Measurements from ENCODE around the gene CCDC9B. TPM values are rescaled to one million over a fixed set of nuclear protein-coding genes. Genes with fewer than 3 reads are reported as not detected.

The CCDC9B gene
- total RNA-seq, 1 experiment from 2014 or later = 16.4 TPM

- DNase-seq (ENCODE audit: low spot score) = no peak
Observed at GRCh38 chr15:40293006-40293405, 47.7 kb downstream of the CCDC9B start.

GRCh38 chr15:40292246-40292645 lies 48.5 kb downstream of the CCDC9B start:
- DNase-seq (ENCODE audit: low spot score) = no peak

- DNase-seq (ENCODE audit: low spot score) = peak; percentile 41
Observed at GRCh38 chr15:40290918-40291574, 49.7 kb downstream of the CCDC9B start.

GRCh38 chr15:40290545-40290917 lies 50.2 kb downstream of the CCDC9B start:
- no peak for DNase-seq (ENCODE audit: low spot score)

GRCh38 chr15:40289140-40289775 lies 51.5 kb downstream of the CCDC9B start:
- peak; percentile 74 for DNase-seq (ENCODE audit: low spot score)

GRCh38 chr15:40287968-40288367 lies 52.8 kb downstream of the CCDC9B start:
- DNase-seq (ENCODE audit: low spot score) = no peak

GRCh38 chr15:40287505-40287904 lies 53.2 kb downstream of the CCDC9B start:
- no peak for DNase-seq (ENCODE audit: low spot score)

GRCh38 chr15:40286794-40287193 lies 53.9 kb downstream of the CCDC9B start:
- DNase-seq (ENCODE audit: low spot score) = no peak

GRCh38 chr15:40286061-40286532 lies 54.6 kb downstream of the CCDC9B start:
- DNase-seq (ENCODE audit: low spot score) = no peak

GRCh38 chr15:40285554-40286011 lies 55.2 kb downstream of the CCDC9B start:
- no peak for DNase-seq (ENCODE audit: low spot score)

GRCh38 chr15:40285151-40285550 lies 55.6 kb downstream of the CCDC9B start:
- no peak for DNase-seq (ENCODE audit: low spot score)

- no peak for DNase-seq (ENCODE audit: low spot score)
Observed at GRCh38 chr15:40283615-40284300, 57.0 kb downstream of the CCDC9B start.

- no peak for DNase-seq (ENCODE audit: low spot score)
Observed at GRCh38 chr15:40282869-40283614, 57.7 kb downstream of the CCDC9B start, which contains the start of gene ANKRD63. TSS of gene ANKRD63 (minus strand) at chr15:40283064. CDS start at chr15:40282586, 478 bp downstream.

GRCh38 chr15:40282147-40282868 lies 58.4 kb downstream of the CCDC9B start:
- DNase-seq (ENCODE audit: low spot score) = peak; percentile 52

- no peak for DNase-seq (ENCODE audit: low spot score)
Observed at GRCh38 chr15:40281801-40282146, 59.0 kb downstream of the CCDC9B start.

Other genes with a start within 250 kb of the CCDC9B start
- gene BMF, start 232.1 kb downstream of the CCDC9B start, total RNA-seq (2014; rRNA removed; shearing (Covaris generic)) = 11.6 and 15.4 TPM in 2 replicates
- 39.8 and 40.1 TPM in 2 replicates for gene BUB1B, start 179.9 kb downstream of the CCDC9B start, total RNA-seq (2014; rRNA removed; shearing (Covaris generic))
- 6.4 and 17.7 TPM in 2 replicates for gene PAK6, start 101.9 kb downstream of the CCDC9B start, total RNA-seq (2014; rRNA removed; shearing (Covaris generic))
- gene ANKRD63, start 57.9 kb downstream of the CCDC9B start, total RNA-seq (2014; rRNA removed; shearing (Covaris generic)) = not detected in 2 replicates
- gene PLCB2, start 33.0 kb downstream of the CCDC9B start, total RNA-seq (2014; rRNA removed; shearing (Covaris generic)) = 0.38 and 0.91 TPM in 2 replicates
- 7.9 and 10.2 TPM in 2 replicates for gene INAFM2, start 17.2 kb downstream of the CCDC9B start, total RNA-seq (2014; rRNA removed; shearing (Covaris generic))
- gene PHGR1, start 10.1 kb upstream of the CCDC9B start, total RNA-seq (2014; rRNA removed; shearing (Covaris generic)) = 72.8 and 94.3 TPM in 2 replicates
- 0.81 and 1.3 TPM in 2 replicates for gene DISP2, start 17.3 kb upstream of the CCDC9B start, total RNA-seq (2014; rRNA removed; shearing (Covaris generic))
- gene KNSTRN, start 41.8 kb upstream of the CCDC9B start, total RNA-seq (2014; rRNA removed; shearing (Covaris generic)) = 58.7 and 72.9 TPM in 2 replicates
- gene IVD, start 64.9 kb upstream of the CCDC9B start, total RNA-seq (2014; rRNA removed; shearing (Covaris generic)) = 38.8 and 44.6 TPM in 2 replicates
- 26.6 and 26.7 TPM in 2 replicates for gene BAHD1, start 100.0 kb upstream of the CCDC9B start, total RNA-seq (2014; rRNA removed; shearing (Covaris generic))
- 8.6 and 9.0 TPM in 2 replicates for gene CHST14, start 130.0 kb upstream of the CCDC9B start, total RNA-seq (2014; rRNA removed; shearing (Covaris generic))
- 19.6 and 21.7 TPM in 2 replicates for gene CCDC32, start 224.1 kb upstream of the CCDC9B start, total RNA-seq (2014; rRNA removed; shearing (Covaris generic))
- gene RPUSD2, start 228.4 kb upstream of the CCDC9B start, total RNA-seq (2014; rRNA removed; shearing (Covaris generic)) = 26.7 and 38.7 TPM in 2 replicates

Measured in HT-29 (cell line).